K562 (cell line): ENCODE measurements around the gene SP4. TPM values are rescaled to one million over a fixed set of nuclear protein-coding genes. Genes with fewer than 3 reads are reported as not detected.
A peak's percentile ranks its signal among the peaks of the same experiment; 100 is the strongest.

Source experiments
- AFF4 ChIP-seq: sonication (generic); formaldehyde crosslinking; IDR thresholded peaks from 2 replicates; pipeline ENCODE4 v1.8.0; 2023; ENCODE audit warnings: mild to moderate bottlenecking, missing genetic modification reagents
- ARID3B ChIP-seq: fragments of 250-450 bp; sonication (Bioruptor Pico); IDR thresholded peaks from 2 replicates; pipeline ENCODE4 v1.4.0; 2020; ENCODE audit warnings: borderline replicate concordance
- CEBPB ChIP-seq: fragments of 450-650 bp; IDR thresholded peaks from 2 replicates; pipeline ENCODE4 v1.6.1; 2016; ENCODE audit warnings: missing genetic modification characterization, missing compliant biosample characterization
- ELF4 ChIP-seq: fragments of 450-650 bp; formaldehyde crosslinking; IDR thresholded peaks from 2 replicates; pipeline ENCODE4 v1.4.0; 2022; ENCODE audit warnings: missing genetic modification characterization
- HNRNPLL ChIP-seq: fragments of 200-400 bp; formaldehyde crosslinking; IDR thresholded peaks from 2 replicates; pipeline ENCODE4 v1.6.1; 2017; ENCODE audit warnings: low read length, low read depth, mild to moderate bottlenecking; ENCODE audit not compliant: poor library complexity, severe bottlenecking
- MAX ChIP-seq: sonication (generic); formaldehyde crosslinking; IDR thresholded peaks from 2 replicates; pipeline ENCODE4 v1.9.0; 2022; ENCODE audit warnings: mild to moderate bottlenecking, missing genetic modification reagents
- NBN ChIP-seq: fragments of 450-650 bp; IDR thresholded peaks from 2 replicates; pipeline ENCODE4 v1.6.1; 2016; ENCODE audit warnings: low read depth, mild to moderate bottlenecking
- NFYB ChIP-seq: IDR thresholded peaks from 2 replicates; pipeline ENCODE4 v1.6.1; 2011; ENCODE audit warnings: mild to moderate bottlenecking, moderate library complexity; ENCODE audit not compliant: insufficient read length; ENCODE audit errors: extremely low read depth
- NR2C1 ChIP-seq, 2 experiments: fragments of 450-650 bp; IDR thresholded peaks; 2 replicates each; pipeline ENCODE4 v1.6.1; 2017; ENCODE audit warnings: mild to moderate bottlenecking in 2 of 2, antibody characterized with exemption in 1 of 2, inconsistent platforms in 1 of 2, missing compliant biosample characterization in 1 of 2, missing genetic modification characterization in 1 of 2
- SMARCB1 ChIP-seq: IDR thresholded peaks from 2 replicates; pipeline ENCODE4 v1.6.1; 2011; ENCODE audit warnings: improper control_type of control experiment, low read depth; ENCODE audit not compliant: insufficient read length
- SMARCE1 ChIP-seq: fragments of 450-650 bp; IDR thresholded peaks from 2 replicates; pipeline ENCODE4 v1.7.1; 2016; ENCODE audit warnings: mild to moderate bottlenecking
- THAP12 ChIP-seq: fragments of 250-450 bp; sonication (Bioruptor Pico); IDR thresholded peaks from 2 replicates; pipeline ENCODE4 v1.9.0; 2021; ENCODE audit warnings: mild to moderate bottlenecking, inconsistent platforms
- TRIM28 ChIP-seq: fragments of 450-650 bp; IDR thresholded peaks from 2 replicates; pipeline ENCODE4 v1.6.1; 2017
- ZEB2 ChIP-seq: fragments of 450-650 bp; IDR thresholded peaks from 2 replicates; pipeline ENCODE4 v1.6.1; 2016
- ZNF24 ChIP-seq: fragments of 450-650 bp; IDR thresholded peaks from 2 replicates; pipeline ENCODE4 v1.6.1; 2016
- ZNF280B ChIP-seq: fragments of 250-450 bp; sonication (Bioruptor Pico); IDR thresholded peaks from 2 replicates; pipeline ENCODE4 v1.5.1; 2021; ENCODE audit warnings: mild to moderate bottlenecking
- ZNF696 ChIP-seq: fragments of 250-450 bp; sonication (Bioruptor Pico); conservative IDR thresholded peaks from 2 replicates; pipeline ENCODE4 v1.4.0; 2020; ENCODE audit warnings: mild to moderate bottlenecking, moderate library complexity
- polyA plus RNA-seq, 8 experiments: library from polyadenylated mRNA; depleted of rRNA in 4 of 8; stranded (reverse) in 5 of 8; unstranded in 3 of 8; fragments of >200 nt; fragmentation: Nextera tagmentation in 2 of 8; fragmentation: Illumina TruSeq in 1 of 8; extraction: Ambion mirVana in 2 of 8; extraction: Trizol in 1 of 8; gene quantifications; 2 replicates each; pipeline versions ENCODE4 v1.2.1 to v1.2.3, GENCODE V29; 2011 to 2014; ENCODE audit warnings: inconsistent platforms in 1 of 8, missing spikeins in 1 of 8
- total RNA-seq, 7 experiments: library from RNA; depleted of rRNA in 6 of 7; stranded (reverse); fragments of >200 nt in 6 of 7; fragmentation: Illumina TruSeq in 2 of 7; extraction: Trizol in 2 of 7; gene quantifications; 2 replicates each; pipeline versions ENCODE4 v1.2.1 to v1.2.3, GENCODE V29; 2011 to 2021; ENCODE audit warnings: low replicate concordance in 1 of 7

SP4 gene
- total and polyA plus RNA-seq, 9 of the 15 experiments (the other 6 are each of a cell fraction or from before 2014, with no cell fraction given) = 2.4 to 9.4 (median 4.5) TPM

GRCh38 chr7:21426286-21427181 lies 1.3 kb upstream of the SP4 start (continued):
- TF ChIP-seq CEBPB (tag) = peak; percentile 50
- TF ChIP-seq SMARCE1 = no peak
- no peak for TF ChIP-seq ZNF696 (CRISPR knock-in tag)
- no peak for TF ChIP-seq SMARCB1
- no peak for TF ChIP-seq NBN
- no peak for TF ChIP-seq ZNF24
- TF ChIP-seq ARID3B (CRISPR knock-in tag) = no peak
- TF ChIP-seq THAP12 = no peak
- no peak for TF ChIP-seq TRIM28
- 0 out of 2 replicates have a peak, but pooled peaks have one; percentile 50 for TF ChIP-seq AFF4 (CRISPR knock-in tag)
- TF ChIP-seq NR2C1 (IDR thresholded peaks at IDR 0.05) = no peak
- TF ChIP-seq NR2C1 (tag; IDR thresholded peaks at IDR 0.05) = no peak
- no peak for TF ChIP-seq MAX (CRISPR knock-in tag)
- no peak for TF ChIP-seq ZEB2
- no peak for TF ChIP-seq ELF4 (CRISPR knock-in tag)
- TF ChIP-seq ZNF280B (CRISPR knock-in tag) = no peak
- no peak for TF ChIP-seq NFYB
- peak; percentile 86 for TF ChIP-seq HNRNPLL
